NCI-H146 treated with DMSO at 0.1 percent for 48 hours (cell line): Measurements from ENCODE around the gene LIN54.

Experiments
- DNase-seq: peaks from one replicate; lab custom pipeline; 2025; ENCODE audit not compliant: unreplicated experiment; lab: John Stamatoyannopoulos, UW

LIN54 gene

DNA sequence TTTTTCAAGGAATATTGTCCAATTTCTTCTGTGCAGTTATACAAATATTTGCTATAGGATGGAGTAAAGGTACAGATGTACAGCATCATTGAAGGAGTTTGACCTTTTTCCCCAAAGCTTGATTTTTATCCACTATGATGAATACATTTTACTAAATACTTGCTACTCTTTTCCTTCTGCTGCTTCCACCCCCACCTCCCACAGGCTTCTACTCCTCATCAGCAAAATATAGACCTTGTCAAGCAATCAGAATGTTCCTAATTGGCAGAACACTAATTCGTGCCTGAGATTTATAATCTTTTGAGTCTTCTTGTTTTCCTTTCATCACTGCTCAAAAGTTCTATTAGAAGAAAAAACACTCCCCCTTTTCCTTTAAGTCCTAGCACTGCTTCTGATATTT lies 113.9 kb downstream of the LIN54 start:
- DNase-seq = no peak

DNA sequence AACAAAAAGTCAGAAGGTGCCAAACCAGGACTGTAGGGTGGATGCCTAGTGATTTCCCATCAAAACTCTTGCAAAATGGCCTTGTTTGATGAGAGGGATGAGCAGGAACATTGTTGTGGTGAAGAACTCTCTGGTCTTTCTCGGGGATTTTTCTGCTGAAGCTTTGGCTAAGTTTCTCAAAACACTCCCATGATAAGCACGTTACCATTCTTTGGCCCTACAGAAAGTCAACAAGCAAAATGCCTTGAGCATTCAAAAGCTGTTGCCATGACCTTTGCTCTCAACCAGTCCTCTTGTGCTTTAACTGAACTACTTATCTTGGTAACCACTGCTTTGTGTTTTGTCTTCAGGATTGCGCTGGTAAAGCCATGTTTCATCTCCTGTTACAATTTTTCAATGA lies 116.7 kb downstream of the LIN54 start:
- DNase-seq = no peak

DNA sequence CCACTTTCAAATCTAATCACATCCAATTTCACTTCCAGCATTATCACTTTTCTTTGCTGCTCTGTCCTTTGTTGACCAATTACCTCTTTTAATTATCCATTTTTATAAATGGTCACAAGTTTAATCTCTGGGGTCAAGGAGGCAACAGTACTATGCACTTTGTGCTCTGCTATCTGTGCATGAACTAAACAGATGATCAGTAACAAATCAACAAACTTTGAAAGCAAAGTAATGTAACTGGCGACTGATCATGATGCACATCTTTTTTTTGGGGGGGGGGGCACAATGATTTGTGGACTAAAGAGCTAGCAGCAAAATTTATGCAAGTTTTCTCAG lies 118.2 kb downstream of the LIN54 start:
- no peak for DNase-seq

DNA sequence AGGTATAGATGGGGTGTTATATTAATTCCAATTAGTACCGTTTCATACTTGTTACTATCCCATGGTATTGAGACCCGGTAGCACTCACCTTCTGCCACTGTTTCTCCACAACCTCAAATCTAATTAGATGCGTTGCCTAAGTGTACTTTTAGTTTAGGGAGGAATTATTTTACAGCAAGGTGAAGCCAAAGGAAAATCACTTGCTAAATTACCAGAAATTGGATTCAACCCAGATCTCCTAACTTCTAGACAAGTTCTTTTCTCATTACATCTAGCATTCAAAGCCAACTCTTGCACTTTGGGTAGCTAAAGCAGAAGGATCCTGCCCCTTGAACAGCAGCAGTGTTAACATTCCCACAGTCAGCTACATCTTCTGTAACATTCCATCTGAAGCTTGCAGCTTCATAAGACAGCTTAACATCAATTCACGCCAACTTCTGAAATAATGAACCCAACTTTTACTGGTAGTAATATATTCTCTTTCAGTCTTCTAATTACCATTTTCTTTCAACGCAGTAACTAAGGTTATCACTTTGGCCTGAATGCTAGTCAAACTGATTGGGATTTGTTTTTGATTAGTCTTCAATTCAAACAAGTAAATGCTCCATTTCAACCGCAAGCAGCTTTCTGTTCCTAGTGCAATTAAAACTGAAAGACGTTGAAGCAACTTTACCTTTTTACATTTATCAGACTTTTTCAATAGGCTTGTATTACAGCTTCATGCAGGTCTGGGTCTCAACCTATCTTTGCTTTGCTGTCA lies 118.7 kb downstream of the LIN54 start:
- DNase-seq = no peak

DNA sequence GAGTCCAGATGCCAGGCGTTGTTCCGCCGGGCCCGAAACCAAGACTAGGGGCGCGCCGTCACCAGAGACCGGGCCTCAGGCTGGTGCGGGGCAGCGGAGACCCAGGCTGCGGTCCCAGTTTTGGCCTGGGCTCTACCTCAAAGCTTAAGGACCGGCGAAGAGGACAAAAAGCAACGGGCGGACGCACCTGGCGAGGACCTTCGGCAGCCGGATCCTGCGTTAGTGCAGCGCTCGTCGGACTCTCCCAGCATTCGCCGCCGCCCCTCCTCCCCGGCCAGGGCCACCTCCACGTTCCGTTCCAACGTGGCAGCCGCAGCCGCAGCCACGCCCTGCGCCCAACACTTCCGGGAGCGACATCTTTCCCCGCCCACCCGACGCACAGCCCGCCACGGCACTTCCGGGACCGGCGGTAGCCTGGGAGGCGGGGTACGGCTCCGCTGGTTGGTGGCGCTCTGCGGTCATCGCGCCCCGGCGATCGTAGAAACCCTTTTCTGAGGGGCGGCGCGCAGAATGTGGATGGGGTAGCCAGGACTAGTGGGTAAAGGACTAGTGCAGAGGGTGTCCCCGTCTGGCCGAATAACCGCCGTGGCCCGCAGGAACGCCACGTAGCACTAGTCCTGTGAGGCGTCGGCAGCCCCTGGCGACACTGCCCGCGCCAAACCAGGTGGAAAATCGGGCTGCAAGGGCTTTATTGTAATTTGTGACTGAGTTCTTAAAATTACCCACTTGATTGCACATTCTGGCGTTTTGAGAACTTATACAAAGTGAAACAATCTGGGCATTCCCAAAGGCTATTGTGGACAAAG lies 119.5 kb downstream of the LIN54 start, which contains the start of gene SEC31A:
Gene SEC31A (minus strand): TSS at position 253 of the 806 bp plus-strand sequence. CDS start 9,217 bp downstream, outside the sequence.
- peak; percentile 46 for DNase-seq

DNA sequence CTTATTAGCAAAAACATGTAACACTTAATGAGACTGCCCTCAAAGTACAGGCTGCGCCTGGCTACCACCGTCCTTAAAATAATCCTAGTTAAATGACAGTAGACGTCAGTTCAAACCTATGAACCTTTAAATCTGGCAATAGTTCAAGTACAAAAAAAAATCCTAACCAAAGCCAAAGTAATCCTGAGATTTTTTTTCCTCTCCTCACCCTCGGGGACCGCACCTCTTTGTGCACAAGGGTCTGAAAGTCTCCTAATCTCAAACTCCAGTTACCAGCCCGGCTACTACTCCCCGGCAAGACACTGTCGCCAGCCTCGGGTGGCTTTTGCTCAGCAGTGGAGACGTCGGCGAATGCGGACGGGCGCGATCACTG lies 120.1 kb downstream of the LIN54 start:
- DNase-seq = no peak

DNA sequence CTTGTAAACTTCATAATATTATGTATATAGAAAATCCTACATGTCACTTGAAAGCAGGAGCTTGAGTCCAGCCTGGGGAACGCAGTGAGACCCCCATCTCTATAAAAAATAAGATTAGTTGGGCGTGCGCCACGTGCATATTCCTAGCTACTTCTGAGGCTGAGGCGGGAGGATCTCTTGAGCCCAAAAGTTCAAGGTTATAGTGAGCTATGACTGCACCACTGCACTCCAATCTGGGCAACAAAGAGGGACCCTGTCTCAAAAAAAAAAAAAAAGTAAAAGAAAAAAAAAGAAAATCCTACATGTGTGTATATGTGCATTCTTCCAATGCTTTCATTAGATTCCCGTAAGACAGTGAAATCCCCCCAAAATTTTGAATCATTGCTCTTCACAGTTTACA lies 121.3 kb downstream of the LIN54 start:
- DNase-seq = no peak

DNA sequence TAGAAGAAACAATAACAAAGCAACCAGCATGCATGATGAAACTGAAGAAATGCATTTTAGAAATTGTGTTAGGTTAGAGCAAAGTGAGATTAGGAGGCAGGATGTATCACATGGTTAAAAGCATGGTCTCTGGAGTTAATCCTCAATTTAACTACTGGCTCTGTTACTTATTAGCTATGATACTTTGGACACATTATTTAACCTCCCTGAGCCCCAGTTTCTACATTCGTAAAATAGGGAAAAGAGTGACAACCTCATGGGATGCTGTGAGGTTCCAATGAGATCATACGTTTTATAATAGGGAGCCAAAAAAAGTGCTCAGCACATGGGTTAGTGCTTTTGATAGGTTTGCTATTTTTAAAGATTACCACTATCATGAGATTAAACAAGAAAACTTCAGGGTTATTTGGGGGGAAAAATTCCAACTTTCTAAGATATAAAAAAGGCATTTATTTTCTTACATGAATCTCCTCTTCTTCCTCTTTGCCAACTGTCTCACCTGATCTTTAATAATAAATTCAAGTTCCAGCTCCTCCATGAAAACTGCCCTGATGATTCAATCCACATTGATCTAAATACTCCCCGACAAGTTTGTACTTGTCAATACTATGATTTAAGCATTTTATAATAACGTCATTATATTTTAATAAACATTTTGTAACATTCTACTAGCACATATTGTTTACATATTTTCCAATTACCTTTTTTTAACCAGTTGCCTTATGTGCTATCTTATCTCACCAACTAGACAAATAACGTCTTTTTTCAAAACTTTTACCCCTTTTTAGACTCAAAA lies 124.3 kb downstream of the LIN54 start:
- no peak for DNase-seq

DNA sequence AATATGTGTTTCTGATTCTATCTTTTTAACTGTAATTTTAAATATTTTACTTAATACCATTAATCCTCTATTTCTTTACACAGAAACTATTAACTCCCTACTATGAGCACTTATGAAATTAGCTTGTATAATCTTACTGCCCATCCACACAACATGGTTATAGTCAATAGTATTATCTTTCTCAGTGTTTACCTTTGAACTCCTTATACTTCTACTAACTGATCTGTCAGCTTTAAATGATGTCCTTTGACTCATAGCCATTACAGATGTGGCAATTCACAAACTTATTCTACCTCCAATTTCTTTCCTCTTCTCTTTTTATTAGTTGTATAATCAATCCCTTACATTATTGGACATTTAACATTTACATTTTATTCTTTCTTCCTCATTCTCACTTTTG lies 125.2 kb downstream of the LIN54 start:
- no peak for DNase-seq
